NCI-H2227 treated with DMSO at 0.1 percent for 48 hours (cell line): Measurements from ENCODE around the gene ABCA1.
A peak's percentile ranks its signal among the peaks of the same experiment; 100 is the strongest.

ENCODE experiments used
- DNase-seq: peaks from one replicate; lab custom pipeline; 2025; lab: John Stamatoyannopoulos, UW

Gene ABCA1

DNA sequence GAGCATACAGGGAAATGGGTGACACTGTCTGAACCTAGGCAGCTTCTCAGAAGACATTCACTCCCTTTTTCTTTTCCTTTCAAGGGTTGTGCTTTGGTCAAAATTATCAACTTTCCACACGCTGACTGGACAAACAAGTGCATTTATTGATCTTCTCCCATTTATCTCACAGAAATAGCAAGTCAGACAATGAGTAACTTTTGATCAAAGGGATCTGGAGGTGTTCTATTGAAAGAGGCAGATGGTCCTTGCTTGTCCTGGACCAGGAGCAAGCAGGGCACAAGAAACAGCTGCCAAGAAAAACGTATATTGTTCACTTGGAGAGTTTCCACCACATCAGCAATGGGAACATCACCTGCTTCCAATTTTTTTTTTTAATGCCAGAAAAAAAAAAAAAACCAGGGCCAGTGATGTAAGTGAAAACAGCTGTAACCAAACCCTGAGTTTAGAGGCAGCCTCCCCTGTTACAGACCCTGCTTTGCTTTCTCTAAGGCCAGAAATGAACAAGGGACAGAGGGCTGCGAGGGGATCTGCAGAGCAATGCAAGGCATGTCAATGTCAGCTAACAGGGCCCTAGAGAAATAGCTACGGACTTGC, 84.2 kb downstream of the ABCA1 start:
- no peak for DNase-seq

DNA sequence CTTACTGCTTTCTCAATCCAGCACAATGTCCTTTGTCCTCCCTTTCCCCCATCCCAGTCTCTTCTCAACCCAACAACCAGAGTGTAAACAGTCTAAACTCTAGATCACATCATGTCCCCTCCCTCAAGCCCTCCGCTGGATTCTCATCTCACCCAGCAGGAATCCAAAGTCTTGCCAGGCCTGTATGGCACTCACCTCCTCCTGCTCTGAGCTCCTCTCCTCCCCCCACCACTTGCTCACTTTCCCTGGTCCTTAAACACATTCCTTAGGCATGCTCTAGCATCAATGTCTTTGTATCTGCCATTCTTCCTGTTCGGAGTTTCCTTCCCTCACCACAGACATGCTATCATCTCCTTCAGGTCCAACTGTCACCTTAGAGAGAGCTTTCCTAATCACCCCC, 85.3 kb downstream of the ABCA1 start:
- no peak for DNase-seq

- no peak for DNase-seq
Measured at GRCh38 chr9:104841601-104842141, 86.3 kb downstream of the ABCA1 start.

DNA sequence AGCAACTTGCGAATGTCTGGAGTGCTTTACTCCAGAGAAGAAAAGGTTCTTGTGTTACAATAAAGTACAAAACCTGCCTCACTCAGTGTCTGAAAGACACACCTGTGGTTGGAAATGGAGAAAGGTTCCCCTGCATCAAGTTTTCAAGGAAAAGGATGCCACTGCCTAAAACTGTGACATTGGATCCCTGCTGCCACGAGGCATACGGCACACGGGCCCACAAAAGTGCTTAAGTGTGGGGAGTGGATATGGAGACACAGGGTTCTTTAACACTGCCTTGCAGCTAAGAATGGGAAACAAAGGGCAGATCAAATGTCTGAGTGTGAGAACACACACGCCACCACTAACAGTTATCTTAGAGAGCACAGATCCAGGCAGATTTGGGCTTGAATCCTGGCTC, 89.0 kb downstream of the ABCA1 start:
- no peak for DNase-seq

- no peak for DNase-seq
Measured at GRCh38 chr9:104836767-104837166, 91.2 kb downstream of the ABCA1 start.

DNA sequence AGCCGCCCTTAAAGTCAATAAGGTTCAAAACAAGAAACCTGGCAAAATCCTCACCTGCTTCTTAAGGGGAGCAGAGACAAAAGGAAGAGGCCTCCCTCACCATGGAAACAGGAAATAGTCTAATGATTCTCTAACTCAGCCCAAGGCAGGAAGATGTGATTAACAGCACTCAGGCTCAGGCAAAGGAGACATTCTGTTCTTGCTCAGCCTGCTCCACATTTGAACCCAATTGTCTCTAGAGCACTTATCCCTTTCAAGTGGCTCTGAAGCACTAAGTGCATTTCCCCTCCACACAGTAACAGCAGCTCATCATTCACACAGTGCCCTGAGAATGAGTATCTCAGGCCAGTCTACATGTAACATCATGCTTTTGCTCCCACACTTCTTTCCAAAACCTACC, 91.7 kb downstream of the ABCA1 start:
- peak; percentile 75 for DNase-seq

DNA sequence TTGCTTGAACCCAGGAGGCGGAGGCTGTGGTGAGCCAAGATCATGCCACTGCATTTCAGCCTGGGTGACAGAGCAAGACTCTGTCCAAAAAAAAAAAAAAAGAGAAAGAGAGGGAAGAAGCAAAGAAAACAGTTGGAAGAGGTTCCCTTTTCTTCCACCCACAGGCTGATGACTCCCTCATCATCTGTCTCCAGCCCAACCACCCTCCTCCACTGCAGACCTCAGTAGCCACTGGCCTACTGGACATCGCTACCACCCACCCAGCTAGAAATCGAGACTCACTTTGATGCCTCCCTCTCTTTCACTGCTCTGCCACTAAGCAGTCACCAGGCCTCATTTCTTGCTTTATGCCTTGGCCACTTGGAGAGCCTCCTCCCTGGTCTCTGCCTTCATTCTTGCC, 92.8 kb downstream of the ABCA1 start:
- no peak for DNase-seq

- no peak for DNase-seq
Measured at GRCh38 chr9:104833696-104834095, 94.3 kb downstream of the ABCA1 start.

DNA sequence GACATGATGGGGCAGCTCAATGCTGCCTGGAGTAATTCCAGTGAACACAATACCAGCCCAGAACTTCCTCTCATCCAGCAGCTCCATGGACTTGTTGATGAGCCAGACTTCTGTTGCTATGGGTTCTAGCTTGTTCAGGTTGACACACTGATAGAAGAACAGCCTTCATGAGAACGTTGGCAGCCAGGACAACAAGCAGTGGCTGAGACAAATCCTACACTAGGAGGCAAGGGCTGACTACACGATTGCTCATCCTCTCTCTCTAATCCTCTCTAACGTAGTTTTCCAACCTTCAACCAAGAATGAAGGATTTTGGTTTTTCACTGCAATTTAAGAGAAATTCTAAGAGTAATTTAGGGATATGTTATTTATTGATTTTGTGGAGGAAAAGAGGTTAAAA, 96.3 kb downstream of the ABCA1 start:
- DNase-seq: no peak

GRCh38 chr9:104826911-104827310, 101.0 kb downstream of the ABCA1 start:
- no peak for DNase-seq

DNA sequence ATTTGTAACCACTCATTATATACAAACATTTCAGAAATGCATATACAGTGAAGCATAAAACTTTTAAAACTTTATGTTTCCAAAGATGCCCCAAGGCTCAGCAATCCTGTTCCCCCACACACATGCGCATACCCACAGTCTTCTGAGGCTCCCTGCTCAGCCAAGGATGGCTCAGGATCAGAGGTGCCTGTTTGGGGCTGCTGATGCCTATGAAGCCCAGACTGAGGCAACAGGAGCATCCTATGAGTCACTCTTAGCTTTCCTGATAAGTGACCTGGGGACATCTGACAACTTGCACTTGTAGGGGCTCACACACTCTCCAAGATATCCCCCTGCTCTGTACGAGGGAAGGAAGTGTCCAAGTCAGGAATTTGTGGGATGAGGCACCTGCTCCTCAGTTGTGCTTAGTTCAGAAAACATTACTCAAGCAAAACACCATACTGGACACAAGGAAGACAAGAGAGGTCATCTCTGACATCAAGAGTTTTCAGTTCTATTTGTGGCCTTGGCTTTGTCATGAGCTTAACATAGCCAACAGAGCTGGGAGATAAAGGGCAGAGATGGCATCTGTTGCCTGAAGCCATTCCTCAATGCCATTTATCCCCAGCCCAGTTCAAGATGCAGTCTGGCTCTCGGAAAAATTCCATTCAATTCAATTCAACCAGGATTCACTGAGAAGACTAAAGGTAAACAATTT, 101.7 kb downstream of the ABCA1 start:
- no peak for DNase-seq

- DNase-seq: no peak
Measured at GRCh38 chr9:104820336-104820735, 107.6 kb downstream of the ABCA1 start.

DNA sequence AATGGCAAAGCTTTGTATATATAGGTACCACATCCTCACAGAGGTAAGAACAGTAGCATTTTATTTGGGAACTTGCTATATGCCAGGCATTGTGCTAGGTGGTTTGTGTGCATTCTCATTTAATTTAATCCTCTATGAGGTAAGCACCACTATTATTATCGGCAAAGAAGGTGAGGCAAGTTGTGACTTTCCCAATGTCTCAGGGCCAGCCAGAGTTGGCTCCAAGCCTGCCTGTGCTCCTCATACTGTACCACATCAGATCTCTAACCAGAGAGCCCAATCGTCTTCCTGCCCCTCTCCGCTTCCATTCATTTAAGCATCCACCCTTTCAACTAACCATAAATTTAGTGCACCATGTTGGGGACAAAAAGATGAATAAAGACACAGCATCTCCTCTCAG, 108.9 kb downstream of the ABCA1 start:
- DNase-seq: no peak

DNA sequence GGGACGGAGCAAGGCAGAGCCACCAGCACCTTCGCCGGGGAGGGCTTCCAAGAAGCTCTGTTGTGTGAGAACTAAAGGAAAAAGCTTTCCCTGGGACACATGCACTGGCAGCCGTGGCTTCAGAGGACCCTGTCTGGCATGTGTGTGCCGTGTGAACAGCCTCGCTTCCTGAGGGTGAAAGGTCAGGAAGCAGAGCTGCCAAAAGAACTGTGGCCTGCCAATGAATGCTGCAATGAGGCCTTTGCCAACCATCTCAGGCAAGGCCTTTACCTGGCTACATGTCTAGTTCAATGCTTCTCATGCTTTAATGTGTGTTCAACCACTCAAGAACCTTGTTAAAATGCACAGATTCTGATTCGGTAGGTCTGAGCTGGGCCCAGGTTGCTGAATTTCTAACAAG, 110.5 kb downstream of the ABCA1 start:
- DNase-seq: no peak

- no peak for DNase-seq
Measured at GRCh38 chr9:104815851-104816565, 111.9 kb downstream of the ABCA1 start.

DNA sequence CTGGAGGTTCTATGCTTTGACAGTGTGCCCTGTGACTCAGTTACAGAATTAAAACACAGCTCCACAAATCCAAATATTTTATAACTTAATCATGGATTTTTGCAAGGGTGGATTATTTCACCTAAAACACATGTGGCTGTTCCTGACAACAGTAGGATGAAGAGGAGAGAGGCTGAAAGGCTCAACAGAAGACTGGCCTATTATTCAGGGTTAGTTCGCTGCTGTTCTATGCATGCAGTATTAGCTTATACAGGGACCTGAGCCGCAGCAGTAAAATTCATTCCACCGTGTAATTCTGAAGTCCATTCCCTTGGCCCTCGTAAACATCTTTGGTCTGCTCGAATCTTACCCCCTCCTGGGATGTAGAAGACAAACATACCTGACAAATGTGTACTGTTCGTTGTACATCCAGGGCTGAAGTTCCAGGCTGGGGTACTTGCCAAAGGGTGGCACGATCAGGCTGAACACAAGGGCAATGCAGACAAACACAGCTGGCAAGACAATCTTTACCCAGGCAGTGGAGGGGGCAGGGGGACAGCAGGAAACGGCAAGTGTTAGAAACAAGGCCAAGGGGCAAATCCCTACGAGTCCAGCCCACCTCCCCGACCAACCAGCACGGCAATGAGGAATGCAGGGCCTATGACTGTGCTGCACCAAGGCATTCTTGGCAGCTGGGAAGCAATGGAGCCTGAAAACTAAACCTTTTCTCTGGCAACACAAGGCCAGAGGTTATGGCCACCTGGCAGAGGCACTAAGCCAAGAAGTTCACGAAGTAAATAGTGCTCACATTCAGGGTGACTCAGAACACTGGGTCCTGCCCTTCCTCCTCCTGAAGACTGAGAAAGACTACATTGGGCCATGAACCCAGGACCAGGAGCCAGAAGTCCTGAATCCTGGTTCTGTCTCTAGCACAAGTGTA, 117.3 kb downstream of the ABCA1 start:
- DNase-seq: no peak

DNA sequence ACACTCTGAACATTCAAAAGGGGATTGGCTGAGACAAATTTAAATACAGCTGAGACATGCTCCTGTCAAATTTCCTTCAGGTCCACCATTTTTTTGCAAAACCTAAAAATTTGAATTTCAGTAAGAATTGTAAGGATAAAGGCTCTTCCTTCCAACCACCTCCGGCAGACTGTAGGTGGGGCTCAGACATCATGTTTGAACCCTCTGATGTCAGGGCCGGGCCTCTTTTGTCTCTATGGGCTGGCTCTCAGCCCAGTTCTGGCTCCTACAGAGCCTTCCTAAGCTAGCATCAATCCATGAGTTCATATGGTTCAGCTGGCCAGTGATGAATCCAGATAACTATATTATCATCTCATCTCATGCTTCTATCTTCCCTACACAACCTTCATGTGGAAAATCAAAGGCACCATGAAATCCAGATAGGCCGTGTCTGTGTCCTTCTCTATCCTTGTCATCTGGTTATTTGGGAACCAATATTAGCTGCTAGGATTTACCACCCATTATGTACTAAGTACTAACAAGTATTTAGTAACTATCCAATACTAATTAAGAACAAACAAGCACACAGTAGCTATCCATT, 119.8 kb downstream of the ABCA1 start:
- no peak for DNase-seq

DNA sequence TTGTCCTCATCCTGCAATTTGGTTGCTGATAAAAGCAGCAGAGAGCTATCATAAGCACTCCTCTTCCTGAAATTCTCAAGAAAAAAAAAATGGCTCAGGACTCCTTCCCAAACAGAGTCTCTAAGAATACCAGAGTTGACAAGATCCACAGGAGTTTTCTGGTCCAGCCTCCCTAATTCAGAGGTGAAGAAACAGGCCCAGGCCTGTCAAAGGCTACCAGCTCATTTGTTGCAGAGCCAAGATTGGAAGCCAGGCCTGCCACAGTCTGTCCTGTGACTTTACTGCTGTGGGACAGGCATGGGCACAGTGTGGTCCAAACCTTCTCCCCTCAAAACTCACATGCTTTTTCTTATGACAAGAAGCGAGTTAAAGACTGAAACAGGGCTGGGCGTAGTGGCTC, 122.5 kb downstream of the ABCA1 start:
- no peak for DNase-seq

GRCh38 chr9:104802906-104803305, 125.0 kb downstream of the ABCA1 start:
- no peak for DNase-seq

GRCh38 chr9:104802110-104802509, 125.8 kb downstream of the ABCA1 start:
- DNase-seq: no peak

DNA sequence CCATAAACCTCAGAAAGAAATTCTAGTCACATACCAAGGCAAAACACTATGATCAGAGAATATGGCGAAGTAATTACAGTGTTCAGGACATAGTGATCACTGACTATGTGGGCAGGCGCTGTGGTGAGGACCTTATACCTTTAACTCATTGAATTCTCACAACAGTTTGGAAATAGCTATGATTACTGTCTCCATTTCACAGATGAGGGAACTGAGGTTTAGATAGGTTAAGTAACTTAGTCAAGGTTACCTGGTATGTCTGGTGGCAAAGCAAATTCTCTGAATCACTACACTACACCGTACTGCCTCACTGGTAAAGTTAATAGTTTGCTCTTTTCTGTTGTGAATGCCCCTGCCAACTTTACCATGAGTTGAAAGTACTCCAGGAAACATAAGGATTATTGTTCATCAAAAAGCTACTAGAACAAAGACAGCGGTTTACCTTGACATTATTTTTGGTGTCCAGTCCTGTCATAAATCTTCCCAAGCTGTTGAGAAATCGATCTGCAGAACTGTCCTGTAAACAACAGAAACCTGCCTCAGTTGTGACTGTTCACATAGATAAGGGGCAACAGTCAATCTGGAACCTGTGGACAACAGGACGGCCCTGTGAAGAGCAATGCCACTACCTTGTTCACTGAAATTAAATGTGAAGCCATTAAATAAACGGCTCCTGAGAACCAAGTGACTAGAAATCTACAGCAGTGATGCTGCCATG, 127.7 kb downstream of the ABCA1 start:
- DNase-seq: no peak
